ENCODE measurements around the gene ITGAD. TPM values are rescaled to one million over a fixed set of nuclear protein-coding genes. Genes with fewer than 3 reads are reported as not detected.

ITGAD gene
- polyA plus RNA-seq, 1 of the 3 experiments (the other 2 are of a cell fraction): not detected

DNA sequence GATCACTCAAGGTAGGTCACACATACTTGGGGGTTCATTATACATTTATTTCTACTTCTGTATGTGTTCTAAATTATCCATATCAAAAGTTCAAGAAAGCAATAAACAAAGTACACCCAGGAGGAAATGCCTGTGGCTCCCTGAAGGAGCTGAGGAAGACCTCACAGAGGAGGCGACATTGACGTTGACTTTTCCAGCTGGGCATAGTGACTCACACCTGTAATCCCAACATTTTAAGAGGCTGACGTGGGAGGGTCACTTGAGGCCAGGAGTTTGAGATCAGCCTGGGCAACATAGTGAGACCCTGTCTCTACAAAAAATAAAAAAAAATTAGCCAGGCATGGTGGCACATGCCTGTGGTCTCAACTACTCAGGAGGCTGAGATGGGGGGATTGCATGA, 16.3 kb downstream of the ITGAD start:
- Histone ChIP-seq H3K9me3 (no peaks in the 10 kb centered on the region), H4K20me1 (ENCODE audit: insufficient read depth) (no peaks in the 10 kb centered on the region), H3K27me3 (ENCODE audit: insufficient read depth) (peaks cover 35% of the 10 kb centered on the region; the same call in 1 of the 2 replicates), H2AFZ (ENCODE audit: low read depth) (no peak overlapping the region), H3K4me2 (no peak overlapping the region), H3K27ac (ENCODE audit: low read depth in 2 of 2, low read length in 1 of 2) (no peak overlapping the region), H3K9me2 (no peaks in the 10 kb centered on the region), H3K4me3 (ENCODE audit: low read depth in 2 of 2, low read length in 1 of 2) (no peak overlapping the region), H3K79me2 (ENCODE audit: insufficient read depth) (no peaks in the 10 kb centered on the region), H3F3A (replicated peaks; ENCODE audit: insufficient read depth) (no peaks in the 10 kb centered on the region), H3K9ac (no peak overlapping the region), H3K4me1 (ENCODE audit: control insufficient read depth in 1 of 2, insufficient read depth in 2 of 2, low read depth in 1 of 2, low read length in 1 of 2) (no peaks in the 10 kb centered on the region), H3K36me3 (replicated peaks in 1 of 2; ENCODE audit: control insufficient read depth in 1 of 2, insufficient read depth in 2 of 2, low read length in 1 of 2) (no peaks in the 10 kb centered on the region)
- TF ChIP-seq, protein P1, sequence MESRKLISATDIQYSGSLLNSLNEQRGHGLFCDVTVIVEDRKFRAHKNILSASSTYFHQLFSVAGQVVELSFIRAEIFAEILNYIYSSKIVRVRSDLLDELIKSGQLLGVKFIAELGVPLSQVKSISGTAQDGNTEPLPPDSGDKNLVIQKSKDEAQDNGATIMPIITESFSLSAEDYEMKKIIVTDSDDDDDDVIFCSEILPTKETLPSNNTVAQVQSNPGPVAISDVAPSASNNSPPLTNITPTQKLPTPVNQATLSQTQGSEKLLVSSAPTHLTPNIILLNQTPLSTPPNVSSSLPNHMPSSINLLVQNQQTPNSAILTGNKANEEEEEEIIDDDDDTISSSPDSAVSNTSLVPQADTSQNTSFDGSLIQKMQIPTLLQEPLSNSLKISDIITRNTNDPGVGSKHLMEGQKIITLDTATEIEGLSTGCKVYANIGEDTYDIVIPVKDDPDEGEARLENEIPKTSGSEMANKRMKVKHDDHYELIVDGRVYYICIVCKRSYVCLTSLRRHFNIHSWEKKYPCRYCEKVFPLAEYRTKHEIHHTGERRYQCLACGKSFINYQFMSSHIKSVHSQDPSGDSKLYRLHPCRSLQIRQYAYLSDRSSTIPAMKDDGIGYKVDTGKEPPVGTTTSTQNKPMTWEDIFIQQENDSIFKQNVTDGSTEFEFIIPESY (IDR thresholded peaks at IDR 0.05; ENCODE audit: borderline replicate concordance, low read depth): no peak
- TF ChIP-seq FOXJ3 (CRISPR knock-in tag; IDR thresholded peaks at IDR 0.05) (no peak), NFIC (IDR thresholded peaks at IDR 0.05; ENCODE audit: borderline replicate concordance) (no peak), RXRA (IDR thresholded peaks at IDR 0.05; ENCODE audit: borderline replicate concordance, low read depth) (no peak), ELF1 (IDR thresholded peaks at IDR 0.05) (no peak), CHD2 (IDR thresholded peaks at IDR 0.05; ENCODE audit: low read length, partially characterized antibody) (no peak), TCF12 (IDR thresholded peaks at IDR 0.05) (no peak), RFX5 (IDR thresholded peaks at IDR 0.05; ENCODE audit: low read length) (no peak), SIN3A (IDR thresholded peaks at IDR 0.05; ENCODE audit: borderline replicate concordance, low read depth, low read length) (no peak), MXI1 (IDR thresholded peaks at IDR 0.05; ENCODE audit: low read depth, low read length) (no peak), GATA2 (CRISPR knock-in tag; IDR thresholded peaks at IDR 0.05) (no peak), EP300 (IDR thresholded peaks at IDR 0.05; ENCODE audit: borderline replicate concordance in 1 of 2, low read depth in 1 of 2, low read length in 1 of 2) (no peak)
- TF ChIP-seq, protein P2, sequence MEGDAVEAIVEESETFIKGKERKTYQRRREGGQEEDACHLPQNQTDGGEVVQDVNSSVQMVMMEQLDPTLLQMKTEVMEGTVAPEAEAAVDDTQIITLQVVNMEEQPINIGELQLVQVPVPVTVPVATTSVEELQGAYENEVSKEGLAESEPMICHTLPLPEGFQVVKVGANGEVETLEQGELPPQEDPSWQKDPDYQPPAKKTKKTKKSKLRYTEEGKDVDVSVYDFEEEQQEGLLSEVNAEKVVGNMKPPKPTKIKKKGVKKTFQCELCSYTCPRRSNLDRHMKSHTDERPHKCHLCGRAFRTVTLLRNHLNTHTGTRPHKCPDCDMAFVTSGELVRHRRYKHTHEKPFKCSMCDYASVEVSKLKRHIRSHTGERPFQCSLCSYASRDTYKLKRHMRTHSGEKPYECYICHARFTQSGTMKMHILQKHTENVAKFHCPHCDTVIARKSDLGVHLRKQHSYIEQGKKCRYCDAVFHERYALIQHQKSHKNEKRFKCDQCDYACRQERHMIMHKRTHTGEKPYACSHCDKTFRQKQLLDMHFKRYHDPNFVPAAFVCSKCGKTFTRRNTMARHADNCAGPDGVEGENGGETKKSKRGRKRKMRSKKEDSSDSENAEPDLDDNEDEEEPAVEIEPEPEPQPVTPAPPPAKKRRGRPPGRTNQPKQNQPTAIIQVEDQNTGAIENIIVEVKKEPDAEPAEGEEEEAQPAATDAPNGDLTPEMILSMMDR (IDR thresholded peaks at IDR 0.05): no peak
- TF ChIP-seq, protein P3, sequence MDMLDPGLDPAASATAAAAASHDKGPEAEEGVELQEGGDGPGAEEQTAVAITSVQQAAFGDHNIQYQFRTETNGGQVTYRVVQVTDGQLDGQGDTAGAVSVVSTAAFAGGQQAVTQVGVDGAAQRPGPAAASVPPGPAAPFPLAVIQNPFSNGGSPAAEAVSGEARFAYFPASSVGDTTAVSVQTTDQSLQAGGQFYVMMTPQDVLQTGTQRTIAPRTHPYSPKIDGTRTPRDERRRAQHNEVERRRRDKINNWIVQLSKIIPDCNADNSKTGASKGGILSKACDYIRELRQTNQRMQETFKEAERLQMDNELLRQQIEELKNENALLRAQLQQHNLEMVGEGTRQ (IDR thresholded peaks at IDR 0.05; ENCODE audit: borderline replicate concordance, low read depth, low read length): no peak
- TF ChIP-seq, protein P4, sequence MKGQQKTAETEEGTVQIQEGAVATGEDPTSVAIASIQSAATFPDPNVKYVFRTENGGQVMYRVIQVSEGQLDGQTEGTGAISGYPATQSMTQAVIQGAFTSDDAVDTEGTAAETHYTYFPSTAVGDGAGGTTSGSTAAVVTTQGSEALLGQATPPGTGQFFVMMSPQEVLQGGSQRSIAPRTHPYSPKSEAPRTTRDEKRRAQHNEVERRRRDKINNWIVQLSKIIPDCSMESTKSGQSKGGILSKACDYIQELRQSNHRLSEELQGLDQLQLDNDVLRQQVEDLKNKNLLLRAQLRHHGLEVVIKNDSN (IDR thresholded peaks at IDR 0.05; ENCODE audit: borderline replicate concordance, low read depth): no peak
- TF ChIP-seq, protein P5, sequence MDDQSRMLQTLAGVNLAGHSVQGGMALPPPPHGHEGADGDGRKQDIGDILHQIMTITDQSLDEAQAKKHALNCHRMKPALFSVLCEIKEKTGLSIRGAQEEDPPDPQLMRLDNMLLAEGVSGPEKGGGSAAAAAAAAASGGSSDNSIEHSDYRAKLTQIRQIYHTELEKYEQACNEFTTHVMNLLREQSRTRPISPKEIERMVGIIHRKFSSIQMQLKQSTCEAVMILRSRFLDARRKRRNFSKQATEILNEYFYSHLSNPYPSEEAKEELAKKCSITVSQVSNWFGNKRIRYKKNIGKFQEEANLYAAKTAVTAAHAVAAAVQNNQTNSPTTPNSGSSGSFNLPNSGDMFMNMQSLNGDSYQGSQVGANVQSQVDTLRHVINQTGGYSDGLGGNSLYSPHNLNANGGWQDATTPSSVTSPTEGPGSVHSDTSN (IDR thresholded peaks at IDR 0.05): no peak
- 5% methylated on average over 3 of the region's 3 CpGs for WGBS (ENCODE audit: low lambda C conversion rate)
- no peak for DNase-seq
- CTCF ChIA-PET: no interaction called here
- POLR2A ChIA-PET: no interaction called here

All from SK-N-SH (cell line).